ENCODE measurements around the gene BANK1. TPM values are rescaled to one million over a fixed set of nuclear protein-coding genes. Genes with fewer than 3 reads are reported as not detected.

BANK1 gene
- total RNA-seq, 4 donors from 2014 or later: 7.3 to 19.9 (median 13.3) TPM

- TF ChIP-seq CTCF (IDR thresholded peaks at IDR 0.05; ENCODE audit: low read depth): no peak
These were observed 16.8 kb downstream of the BANK1 start for GRCh38 chr4:101807351-101807750.

- TF ChIP-seq CTCF (IDR thresholded peaks at IDR 0.05; ENCODE audit: low read depth): no peak
These were observed 23.1 kb downstream of the BANK1 start for GRCh38 chr4:101813604-101814003.

GRCh38 chr4:101818362-101818761 is 27.8 kb downstream of the BANK1 start:
- TF ChIP-seq CTCF (IDR thresholded peaks at IDR 0.05; ENCODE audit: low read depth): no peak

GRCh38 chr4:101823864-101824263 is 33.3 kb downstream of the BANK1 start:
- TF ChIP-seq CTCF (IDR thresholded peaks at IDR 0.05; ENCODE audit: low read depth): no peak

GRCh38 chr4:101824500-101824899 is 34.0 kb downstream of the BANK1 start:
- TF ChIP-seq CTCF (IDR thresholded peaks at IDR 0.05; ENCODE audit: low read depth): no peak

GRCh38 chr4:101825953-101826352 is 35.4 kb downstream of the BANK1 start:
- no peak for TF ChIP-seq CTCF (IDR thresholded peaks at IDR 0.05; ENCODE audit: low read depth)

- no peak for TF ChIP-seq CTCF (IDR thresholded peaks at IDR 0.05; ENCODE audit: low read depth)
These were observed 41.3 kb downstream of the BANK1 start for GRCh38 chr4:101831816-101832215.
